GM21825 (cell line): Measurements from ENCODE around the gene LRP1B.

ENCODE experiments used
- ATAC-seq: cut with Tn5 transposase; IDR thresholded peaks from one replicate; pipeline ENCODE4 v1.9.1; 2021; ENCODE audit warnings: mild to moderate bottlenecking, moderate library complexity; ENCODE audit not compliant: unreplicated experiment

Gene LRP1B

GRCh38 chr2:142042536-142043199 is 88.1 kb downstream of the LRP1B start:
- ATAC-seq = no peak

- ATAC-seq = no peak
These were observed 88.8 kb downstream of the LRP1B start for GRCh38 chr2:142041996-142042395.

GRCh38 chr2:142041105-142041504 is 89.7 kb downstream of the LRP1B start:
- ATAC-seq = no peak

GRCh38 chr2:142040556-142040955 is 90.3 kb downstream of the LRP1B start:
- no peak for ATAC-seq

GRCh38 chr2:142038826-142039225 is 92.0 kb downstream of the LRP1B start:
- no peak for ATAC-seq

- no peak for ATAC-seq
These were observed 93.1 kb downstream of the LRP1B start for GRCh38 chr2:142037744-142038143.

GRCh38 chr2:142037066-142037465 is 93.8 kb downstream of the LRP1B start:
- no peak for ATAC-seq

GRCh38 chr2:142033393-142033792 is 97.4 kb downstream of the LRP1B start:
- no peak for ATAC-seq

GRCh38 chr2:142031656-142032055 is 99.2 kb downstream of the LRP1B start:
- no peak for ATAC-seq

GRCh38 chr2:142030735-142031134 is 100.1 kb downstream of the LRP1B start:
- ATAC-seq = no peak

- no peak for ATAC-seq
These were observed 100.8 kb downstream of the LRP1B start for GRCh38 chr2:142029974-142030373.

GRCh38 chr2:142025394-142025793 is 105.4 kb downstream of the LRP1B start:
- ATAC-seq = no peak

- ATAC-seq = no peak
These were observed 110.4 kb downstream of the LRP1B start for GRCh38 chr2:142020368-142020767.

GRCh38 chr2:142014536-142014935 is 116.3 kb downstream of the LRP1B start:
- no peak for ATAC-seq

GRCh38 chr2:142012797-142013196 is 118.0 kb downstream of the LRP1B start:
- no peak for ATAC-seq

GRCh38 chr2:142010477-142011270 is 120.1 kb downstream of the LRP1B start:
- no peak for ATAC-seq

- ATAC-seq = no peak
These were observed 122.6 kb downstream of the LRP1B start for GRCh38 chr2:142008135-142008744.

- no peak for ATAC-seq
These were observed 136.8 kb downstream of the LRP1B start for GRCh38 chr2:141994066-141994465.

- no peak for ATAC-seq
These were observed 138.1 kb downstream of the LRP1B start for GRCh38 chr2:141992695-141993094.

- no peak for ATAC-seq
These were observed 162.4 kb downstream of the LRP1B start for GRCh38 chr2:141968433-141968832.

GRCh38 chr2:141967980-141968379 is 162.8 kb downstream of the LRP1B start:
- ATAC-seq = no peak

GRCh38 chr2:141967503-141967902 is 163.3 kb downstream of the LRP1B start:
- no peak for ATAC-seq
